Stimulated activated CD8-positive, alpha-beta memory T cell treated with anti-CD3 and anti-CD28 coated beads, Interleukin-7, amount 100 ng/mL, for 24 hours (primary cell): ENCODE data around the gene HOXA3.
A peak's percentile ranks its signal among the peaks of the same experiment; 100 is the strongest.

ENCODE experiments used
- DNase-seq: peaks from one replicate; pipeline ENCODE4 v3.0.0-alpha.2; 2020; ENCODE audit warnings: low read depth

The HOXA3 gene

DNA sequence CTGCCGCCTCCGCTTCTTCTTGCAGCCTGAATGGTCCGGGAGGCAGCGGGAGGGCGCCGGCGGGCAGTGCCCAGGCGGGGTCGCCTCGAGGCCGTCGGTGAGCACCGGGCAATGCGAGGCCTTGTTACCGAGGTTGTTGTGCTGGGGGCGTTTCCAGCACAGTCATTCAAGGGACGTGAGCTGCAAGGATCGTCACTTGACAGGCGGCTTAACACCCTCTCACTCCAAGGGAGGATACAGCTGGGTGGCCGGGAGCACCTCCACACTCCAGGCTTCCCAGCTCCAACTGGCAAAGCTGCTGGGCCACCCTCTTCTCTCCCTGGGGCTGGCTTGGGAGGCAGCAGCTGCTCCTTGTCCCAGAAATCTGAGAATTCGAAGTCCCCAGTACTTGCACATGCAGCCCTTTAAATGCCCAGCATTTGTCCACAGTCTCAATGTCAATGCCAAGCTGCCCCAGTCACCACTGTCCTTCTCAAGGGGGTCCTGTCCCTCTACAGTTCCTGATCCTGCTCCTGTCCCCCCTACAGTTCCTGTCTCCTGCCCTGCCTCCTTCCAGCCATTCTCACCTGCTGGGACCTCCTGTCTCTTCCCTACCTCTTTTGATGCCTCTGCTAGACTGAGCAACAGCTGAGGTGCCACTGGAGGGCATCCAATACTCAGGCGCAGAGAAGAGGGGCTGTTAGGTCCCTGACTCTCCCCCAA is 37.1 kb upstream of the HOXA3 start:
- no peak for DNase-seq

DNA sequence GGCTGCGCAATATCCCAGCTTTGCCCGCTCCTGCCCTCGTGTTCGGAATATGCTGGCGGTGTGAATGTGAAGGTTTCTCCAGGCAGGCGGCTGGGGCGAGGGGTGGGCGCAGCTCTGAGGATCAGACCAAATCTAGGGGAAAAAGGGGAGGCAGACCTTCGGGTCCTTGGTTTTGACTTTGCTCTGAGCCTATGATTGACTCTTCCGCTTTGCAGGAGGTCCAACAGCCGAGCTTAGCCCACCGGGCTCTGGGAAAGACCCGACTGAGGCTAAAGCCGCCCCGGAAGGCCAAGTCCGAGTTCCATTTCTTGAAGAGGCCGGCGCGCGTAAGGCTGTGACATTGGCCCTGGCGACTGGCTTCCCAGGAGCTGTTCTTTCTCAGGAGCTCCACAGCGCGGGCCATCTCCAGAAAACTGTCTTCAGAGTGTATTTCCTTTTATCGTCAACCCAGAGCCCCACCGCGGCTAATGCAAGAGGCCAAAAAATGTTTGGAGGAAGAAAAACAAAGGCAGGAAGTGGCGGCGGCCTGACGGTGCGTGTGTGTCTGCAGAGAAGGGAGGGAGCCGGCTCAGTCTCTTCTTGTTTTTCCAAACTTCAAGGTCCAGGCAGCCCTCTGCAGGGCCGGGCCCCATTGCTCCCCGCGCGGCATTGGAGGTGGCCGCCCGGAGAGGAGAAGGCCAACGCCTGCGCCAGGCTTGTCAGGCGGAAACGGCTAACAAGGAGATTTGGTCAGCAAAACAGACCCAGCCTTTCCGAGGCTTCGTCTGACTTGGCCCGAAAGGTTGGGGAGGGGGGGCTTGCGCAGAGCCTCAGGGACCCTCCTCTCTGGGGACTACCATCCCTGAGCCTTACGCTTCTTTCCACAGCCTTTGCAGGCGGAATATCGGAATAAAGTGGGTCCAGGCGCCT is 36.3 kb upstream of the HOXA3 start:
- DNase-seq: no peak

DNA sequence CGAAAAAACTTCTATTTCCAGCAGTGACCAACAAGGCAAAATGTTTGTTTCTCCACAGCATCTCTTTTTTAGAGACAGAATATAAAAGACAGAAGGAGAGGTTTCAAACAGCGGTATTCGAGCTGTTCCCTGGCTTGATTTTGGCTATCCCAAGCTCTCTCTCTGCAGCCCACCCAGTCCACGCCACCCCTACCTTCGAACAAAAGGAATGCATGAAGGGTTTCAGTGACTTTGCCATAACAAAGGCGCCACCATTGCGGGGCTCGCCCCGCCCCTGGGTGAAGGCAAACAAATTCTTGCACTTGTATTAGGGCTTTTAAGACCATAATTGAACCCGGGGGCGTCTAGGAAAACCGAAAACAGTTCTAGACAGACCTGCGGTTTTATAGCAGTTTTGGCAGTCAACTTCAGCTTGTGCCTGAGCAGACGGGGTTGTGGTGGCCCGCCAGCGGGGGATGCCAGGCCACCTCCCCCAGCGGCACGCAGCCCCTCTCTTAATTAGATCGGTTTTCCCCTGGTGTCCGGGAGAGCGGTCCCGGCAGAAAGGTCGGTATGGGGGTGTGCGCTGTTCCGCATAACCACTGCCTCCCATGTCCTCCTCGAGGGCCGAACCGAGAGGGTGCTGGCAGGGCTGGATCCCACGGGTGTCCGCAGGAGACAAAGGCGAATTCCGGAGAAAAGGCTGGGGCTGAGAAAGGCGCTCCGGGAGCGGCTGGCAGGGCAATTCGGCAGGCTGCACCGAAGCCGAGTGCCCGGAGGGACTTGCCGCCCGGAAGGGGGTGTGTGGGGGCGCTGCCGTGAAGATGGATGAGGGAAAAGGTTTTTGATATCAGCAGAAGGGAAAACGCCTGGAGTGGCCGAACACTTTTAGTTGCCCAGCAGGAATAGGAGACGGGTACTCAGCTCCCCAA is 35.3 kb upstream of the HOXA3 start:
- no peak for DNase-seq

DNA sequence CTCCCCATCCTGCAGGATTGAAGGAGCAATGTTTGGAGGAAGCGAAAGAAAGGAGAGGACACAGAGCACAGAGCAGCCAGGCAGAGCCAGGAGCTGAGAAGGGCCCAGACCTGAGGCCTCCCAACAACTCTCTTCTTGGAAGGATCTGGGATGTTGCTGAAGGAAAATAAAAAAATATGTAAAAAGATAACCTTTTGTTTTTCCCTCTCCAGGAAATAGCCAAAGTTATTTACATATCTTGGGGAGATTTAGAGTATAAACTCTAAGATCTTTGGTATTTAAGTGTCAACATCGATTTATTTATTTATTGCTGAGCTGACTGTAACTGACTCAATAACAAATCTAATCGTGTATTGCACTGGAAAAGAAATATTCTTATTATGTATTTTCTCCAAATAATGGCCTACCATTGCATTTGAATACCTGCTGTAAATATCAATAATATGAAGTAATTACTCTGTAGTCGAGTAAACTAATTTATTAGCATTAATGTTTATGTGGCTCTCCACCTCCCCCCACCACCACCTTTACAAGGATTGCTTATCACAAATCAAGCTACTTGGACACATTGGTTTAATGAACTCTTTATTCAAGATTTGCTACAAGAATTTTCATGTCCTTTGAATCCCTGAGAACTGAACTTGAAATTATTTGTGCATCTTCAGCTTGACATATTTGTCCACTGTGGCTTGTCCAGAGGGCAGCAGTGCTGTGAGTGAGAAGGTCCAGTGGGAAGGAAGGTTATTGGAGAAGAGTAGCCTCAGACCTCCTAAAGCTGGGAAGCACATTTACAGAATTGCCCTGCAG is 34.5 kb upstream of the HOXA3 start:
- DNase-seq: no peak

DNA sequence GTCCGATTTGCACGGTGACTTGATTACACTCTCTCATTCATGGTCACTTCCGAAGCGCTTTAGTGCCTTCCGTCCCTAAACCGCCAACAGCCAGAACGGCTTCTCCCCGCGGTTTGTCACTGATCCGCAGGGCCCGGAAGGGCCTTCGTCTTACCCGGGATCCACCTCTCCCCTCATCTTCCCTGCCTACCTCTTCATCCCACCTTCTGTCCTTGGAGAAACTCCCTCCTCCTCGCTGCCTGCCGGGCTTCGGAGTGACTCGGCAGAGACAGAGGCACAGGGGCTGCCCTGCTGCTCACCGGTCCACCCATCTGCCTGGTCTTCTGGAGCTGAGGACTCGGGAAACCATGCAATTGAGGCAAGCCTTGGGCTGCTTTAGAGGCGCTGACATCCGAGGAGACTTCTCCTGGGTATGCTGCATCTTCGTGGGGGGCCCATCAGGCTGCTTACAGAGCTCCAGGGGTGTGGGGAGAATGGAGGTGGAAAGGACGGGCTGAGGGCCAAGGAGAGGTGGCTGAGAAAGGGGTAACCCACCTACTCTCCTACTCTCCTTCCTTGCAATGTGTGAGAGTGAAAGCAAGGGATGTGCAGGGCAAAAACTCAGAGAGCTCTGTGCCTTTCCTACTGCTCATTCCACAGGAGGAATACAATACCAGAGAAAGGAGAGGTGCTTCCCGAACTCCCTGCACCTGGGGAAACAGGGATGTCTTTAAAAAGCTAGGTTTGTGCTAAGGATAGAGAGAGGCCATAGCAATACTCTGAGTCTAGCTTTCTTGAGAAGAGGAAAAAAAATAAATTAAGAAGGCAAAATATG is 33.7 kb upstream of the HOXA3 start:
- DNase-seq: no peak

DNA sequence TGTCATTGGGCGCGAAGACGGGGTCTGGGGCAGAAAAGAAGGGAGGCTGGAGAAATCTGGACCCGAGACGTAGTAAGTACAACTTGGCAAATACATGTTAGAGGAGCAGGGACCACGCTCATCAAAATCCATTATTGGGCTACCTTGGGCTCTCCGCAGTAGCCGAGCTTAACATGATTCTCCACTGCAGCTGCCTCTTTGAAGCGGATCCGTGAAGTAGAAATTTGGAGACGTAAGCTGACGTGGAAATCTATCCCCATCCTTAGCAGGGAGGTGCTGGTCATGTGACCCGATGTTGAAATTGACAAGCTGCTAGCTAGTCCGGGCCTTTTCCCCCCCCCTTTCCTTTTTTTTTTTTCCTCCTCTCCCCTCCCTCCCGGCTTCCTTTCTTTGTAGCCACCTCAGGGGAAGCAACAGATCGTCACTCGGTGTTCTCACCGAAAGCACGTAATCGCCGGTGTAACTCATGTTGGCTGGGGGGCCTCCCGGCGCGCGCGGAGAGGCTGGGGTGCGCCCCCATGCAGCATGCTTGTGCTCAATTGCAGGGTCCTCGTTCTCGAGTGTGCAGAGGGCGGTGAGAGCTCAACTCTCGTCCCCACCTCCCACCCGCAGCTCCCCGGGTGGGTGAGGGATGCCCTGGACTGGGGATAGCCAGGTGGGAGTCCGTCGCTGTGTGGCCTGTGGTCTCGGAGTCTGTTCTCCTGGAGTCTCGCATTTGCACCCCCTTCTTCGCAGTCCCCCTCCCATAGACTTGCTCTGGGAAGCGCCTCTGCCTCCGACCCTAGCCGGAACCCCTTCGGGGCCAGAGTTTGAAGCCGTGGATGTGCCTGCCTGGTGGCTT is 32.9 kb upstream of the HOXA3 start, which contains the start of gene HOXA11:
Gene HOXA11, minus strand, starts transcription at position 220 of the 841 bp plus-strand sequence. Its CDS starts 88 bp downstream, at position 132.
- DNase-seq: no peak

DNA sequence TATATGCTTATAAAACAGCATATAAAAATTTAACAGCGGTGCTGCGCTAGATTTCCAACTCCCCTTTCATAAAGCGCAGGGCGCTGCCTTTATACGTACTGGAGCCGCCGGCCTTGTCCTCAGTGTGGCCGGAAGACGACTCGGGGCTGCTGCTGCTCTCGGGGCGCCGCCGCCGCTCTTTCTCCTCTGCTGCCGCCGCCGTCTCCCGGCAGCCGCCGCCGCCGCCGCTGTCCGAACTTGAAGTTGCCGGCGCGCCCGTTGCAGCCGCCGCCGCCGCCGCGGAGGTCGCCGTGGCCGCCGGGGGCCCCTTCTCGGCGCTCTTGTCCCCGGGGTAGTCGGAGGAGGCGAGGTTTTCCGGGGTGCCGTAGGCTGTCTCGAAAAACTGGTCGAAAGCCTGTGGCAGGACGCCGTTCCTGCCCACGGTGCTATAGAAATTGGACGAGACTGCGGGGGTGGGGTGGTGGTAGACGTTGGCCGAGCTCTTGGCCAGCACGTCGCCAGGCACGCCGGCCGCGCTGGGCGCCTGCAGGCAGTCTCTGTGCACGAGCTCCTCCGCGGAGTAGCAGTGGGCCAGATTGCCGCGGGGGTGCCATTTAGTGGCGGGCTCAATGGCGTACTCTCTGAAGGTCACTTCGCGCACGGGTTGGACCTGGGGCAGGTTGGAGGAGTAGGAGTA is 32.1 kb upstream of the HOXA3 start:
- DNase-seq: no peak

DNA sequence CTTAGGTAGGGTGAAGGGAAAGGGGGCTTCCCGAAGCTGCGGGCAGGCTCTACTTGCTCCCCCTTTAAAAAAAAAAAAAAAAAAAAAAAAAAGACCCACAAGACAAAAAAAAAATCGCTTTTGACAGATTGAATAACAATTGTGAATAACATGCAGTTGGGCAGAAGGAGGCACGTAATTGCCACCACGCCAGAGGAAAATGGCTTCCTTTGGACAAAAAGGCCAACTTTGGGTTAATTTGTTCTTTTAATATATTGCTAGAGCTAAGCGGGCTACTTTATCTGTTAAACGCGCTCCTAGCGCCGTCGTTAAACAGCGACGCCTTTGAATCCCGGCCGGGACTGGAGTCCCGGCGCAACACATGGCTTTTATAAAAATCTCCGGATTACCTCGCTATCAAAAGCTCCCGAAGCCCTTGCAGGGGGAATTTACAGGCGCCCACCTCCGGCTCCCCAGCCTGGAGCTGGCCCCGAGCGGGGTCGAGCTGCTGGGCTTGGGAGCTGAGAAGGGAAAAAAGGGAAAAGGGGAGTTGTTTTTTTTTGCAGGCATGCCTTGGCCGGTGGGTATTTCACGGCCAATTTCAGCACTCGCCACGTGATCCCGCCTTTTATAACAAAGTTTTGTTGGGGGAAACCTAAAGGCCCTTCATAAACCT is 31.4 kb upstream of the HOXA3 start:
- DNase-seq: no peak

DNA sequence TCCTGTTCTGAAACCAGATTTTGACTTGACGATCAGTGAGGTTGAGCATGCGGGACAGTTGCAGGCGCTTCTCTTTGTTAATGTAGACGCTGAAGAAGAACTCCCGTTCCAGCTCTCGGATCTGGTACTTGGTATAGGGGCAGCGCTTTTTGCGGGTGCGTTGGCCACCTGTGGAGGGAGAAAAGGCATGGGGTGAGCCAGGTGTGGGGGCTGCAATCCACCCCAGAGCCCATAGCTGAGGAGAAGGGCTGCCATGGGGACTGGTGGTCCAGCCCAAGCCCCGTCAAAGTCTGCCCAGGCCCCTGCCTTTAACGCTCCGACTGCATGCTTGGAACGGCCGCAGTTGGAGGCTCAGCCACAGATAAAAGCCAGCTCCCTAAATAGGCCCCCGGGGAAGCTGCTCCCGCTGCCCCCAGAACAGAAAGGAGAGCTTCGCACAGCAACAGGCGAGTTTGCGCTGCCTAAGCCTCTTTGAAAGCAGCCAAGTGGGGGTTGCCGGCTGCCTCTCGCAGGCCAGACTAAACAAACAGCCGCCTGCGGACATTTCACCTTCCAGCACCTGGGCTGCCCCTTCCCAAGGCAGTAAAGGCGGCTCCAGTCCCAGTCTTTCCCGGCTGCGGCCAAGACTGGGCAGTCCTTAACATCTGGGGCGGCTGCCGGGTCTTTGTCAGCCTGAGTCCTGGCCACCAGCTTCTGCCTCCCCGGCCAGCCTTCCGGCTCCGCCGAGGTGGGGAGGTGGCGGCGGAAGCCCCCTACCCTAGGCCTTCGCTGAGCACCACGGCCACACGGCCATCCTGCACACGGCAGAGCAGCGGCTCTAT is 30.7 kb upstream of the HOXA3 start:
- DNase-seq: no peak

DNA sequence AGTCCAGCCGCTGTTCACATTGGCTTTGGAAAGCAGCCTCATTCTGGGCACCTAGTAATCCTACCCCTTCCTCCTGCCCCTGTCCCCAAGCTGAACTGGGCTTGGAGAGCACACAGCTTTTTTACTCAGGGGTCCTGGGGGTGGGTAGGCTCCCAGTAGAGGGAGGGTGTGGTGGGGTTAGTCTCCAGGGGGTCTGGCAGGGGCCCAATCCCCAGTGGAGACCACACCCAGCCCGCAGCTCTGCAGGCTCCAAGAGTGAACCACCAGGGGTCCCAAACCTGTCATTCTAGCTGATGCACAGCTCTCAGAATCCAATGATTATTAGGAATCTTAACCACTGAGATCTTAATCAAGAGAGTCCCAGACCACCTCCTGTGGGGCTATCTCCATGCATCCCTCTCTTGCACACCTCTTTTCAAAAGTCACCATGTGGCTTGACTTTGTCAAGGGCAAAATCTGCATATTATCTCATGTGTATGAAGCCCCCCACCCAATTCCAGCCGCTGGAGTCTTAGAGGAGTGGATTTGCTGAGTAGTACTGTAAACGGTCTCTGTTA is 30.0 kb upstream of the HOXA3 start:
- no peak for DNase-seq

DNA sequence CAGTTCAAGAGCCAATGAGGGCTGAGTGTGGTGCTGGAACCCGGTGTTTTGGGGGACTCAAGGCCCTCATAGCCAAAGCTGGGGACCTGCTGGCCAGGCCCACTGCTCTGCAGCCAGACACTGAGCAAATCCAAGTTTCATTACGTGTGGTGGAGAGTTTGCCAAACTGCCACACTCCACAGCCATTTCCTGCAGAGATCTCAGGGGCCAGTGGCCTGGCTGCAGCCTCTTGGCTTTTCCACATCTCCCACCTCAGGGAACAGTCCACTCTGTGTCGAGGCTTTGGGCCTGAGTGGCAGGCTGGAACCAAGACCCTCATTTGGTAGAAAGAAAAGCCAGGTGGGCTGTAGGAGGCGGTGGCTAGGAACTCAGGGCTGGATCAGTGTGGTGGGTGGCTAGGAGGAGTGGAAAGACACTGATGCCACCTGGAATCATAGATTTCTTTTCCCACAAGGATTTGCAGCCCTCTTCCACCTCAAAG is 29.5 kb upstream of the HOXA3 start:
- no peak for DNase-seq

DNA sequence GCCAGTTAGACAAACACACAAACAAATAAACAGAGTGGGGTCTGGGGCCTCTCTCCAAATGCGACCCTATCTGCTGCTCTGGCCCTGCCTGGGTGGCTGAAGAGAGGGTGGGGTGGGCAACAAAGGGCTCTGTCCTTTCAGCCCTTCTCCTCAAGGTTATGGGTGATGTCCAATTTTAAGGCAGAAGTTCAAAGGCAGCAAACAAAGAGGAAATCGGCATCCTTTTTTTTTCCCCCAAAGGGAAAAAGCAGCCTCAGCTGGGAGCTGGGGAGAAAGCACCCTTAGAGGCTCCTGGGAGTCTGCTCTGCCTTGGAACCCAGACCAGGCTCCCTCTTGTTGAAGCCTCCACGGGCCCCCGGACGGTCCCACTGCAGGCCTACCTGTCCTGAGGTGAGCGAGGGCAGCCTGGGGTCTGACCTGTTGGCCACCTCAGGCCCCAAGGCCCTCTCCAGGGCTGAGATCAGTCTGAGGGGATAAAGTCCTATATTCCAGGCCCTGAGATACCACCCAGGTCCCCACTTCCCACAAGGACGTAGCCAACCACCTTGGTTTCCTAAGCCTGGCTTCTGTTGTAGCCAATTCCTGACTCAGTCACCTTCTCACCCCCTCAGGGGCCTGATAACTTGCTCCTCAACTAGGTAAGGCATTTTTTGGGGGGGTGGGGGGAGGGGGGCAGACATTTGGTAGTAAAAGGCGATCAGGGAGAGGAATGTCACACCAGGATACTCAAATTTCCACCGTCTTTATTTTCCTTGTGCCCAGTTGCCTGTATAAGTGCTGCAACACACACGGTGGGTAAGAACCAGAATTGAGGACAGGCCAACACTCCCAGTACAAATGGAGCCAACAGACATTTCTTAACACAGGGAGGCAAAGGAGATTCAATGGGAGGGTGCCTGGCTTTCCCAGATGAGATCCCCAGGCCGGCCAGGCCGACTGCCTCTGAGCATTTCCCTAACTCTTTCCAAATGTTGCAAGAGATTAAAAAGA is 28.3 kb upstream of the HOXA3 start:
- no peak for DNase-seq

DNA sequence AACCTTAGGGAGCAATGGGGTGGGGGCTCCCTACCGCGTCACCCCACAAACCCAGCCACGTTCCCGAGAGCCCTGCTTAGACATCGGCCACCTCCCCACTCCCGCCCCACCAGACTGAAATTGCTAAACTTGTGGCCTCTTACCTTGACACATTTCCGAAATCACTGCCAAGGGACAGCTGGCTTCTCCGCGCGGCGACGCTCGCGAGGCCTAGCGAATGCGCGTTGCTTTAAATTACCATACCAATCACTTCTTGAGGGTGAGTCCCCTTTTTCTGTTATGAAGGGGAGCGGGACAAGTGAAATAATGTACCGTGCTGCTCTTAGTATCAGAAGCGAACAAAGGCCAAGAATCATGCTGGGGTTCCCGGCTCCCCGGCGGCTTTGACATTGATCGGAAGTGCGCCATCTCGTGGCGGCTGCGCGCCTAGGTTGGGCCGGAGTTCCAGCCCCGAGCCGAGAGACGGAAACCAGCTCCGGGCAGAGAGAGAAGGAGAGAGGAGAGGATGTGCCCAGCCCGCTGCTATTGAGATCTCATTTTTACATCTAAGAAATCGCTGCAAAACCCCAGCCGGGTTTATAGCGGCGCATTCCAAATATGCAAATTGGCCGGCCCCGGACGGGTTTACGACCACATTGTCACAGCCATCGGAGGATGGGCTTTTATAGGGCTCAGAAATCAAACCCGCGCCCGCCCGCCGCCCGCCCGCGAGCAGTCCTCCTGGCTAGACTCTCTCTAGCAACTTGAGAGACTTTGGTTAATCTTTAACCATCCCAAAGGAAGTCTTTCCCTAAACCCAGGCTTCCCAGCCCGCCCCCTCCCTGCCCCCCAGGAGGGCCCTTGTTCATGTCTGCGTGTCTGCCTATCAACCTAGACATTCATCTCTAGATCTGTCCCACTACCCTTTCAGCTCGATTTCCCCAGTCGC is 27.4 kb upstream of the HOXA3 start:
- DNase-seq: peak; percentile 44

DNA sequence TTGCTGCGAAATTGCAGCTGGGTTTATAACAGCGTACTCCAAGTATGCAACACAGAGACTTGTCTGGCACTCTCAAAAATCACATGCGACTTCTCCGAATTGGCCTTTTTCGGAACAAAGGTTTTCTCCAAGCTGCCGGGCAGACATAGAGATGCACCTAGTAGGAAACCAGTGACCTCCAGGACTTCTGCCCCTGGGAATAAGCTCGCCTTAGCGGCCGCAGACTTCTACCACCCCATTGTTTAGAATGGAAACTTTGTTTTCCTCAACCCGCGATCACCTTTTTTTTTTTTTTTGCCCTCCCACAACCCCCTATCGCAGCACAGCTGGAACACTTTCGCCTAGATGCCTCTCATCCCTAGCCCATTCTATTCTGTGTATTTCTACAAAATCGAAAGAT is 26.6 kb upstream of the HOXA3 start:
- DNase-seq: no peak

DNA sequence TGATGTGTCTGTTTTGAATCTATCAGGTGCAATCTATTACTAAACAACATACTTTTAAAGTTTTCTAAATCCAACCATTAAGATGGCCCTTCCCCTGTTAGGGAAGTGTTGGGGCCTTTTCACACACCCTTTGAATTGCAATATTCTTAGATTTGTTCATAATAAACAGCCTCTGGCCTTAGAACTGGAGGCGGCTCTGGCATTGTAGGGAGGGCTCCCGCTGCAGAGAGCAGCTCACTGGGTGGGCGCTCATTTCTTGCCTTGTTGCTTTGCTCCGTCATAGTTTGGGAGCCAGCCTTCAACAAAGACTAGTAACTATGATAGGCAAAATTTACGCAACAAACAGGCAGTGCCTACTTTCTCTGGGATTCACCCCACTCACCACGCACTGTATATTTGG is 26.0 kb upstream of the HOXA3 start:
- no peak for DNase-seq
